Neural crest cell (in vitro differentiated cells): ENCODE results near the gene PSMB2. TPM values are rescaled to one million over a fixed set of nuclear protein-coding genes. Genes with fewer than 3 reads are reported as not detected.

Source experiments
- DNase-seq: peaks from one replicate; pipeline ENCODE4 v3.0.0; 2021; ENCODE audit warnings: low read depth, mixed read lengths, low spot score
- H3K27ac Mint-ChIP-seq: one replicate; pipeline ENCODE4 v1.8.0; 2021; ENCODE audit warnings: mild to moderate bottlenecking, mixed read lengths; ENCODE audit not compliant: unreplicated experiment
- H3K27me3 Mint-ChIP-seq: 2 replicates; pipeline ENCODE4 v1.8.0; 2021; ENCODE audit warnings: low read depth, mild to moderate bottlenecking, mixed read lengths
- H3K36me3 Mint-ChIP-seq: 2 replicates; pipeline ENCODE4 v1.8.0; 2021; ENCODE audit warnings: low read depth, mild to moderate bottlenecking, mixed read lengths
- H3K4me1 Mint-ChIP-seq: 2 replicates; pipeline ENCODE4 v1.8.0; 2021; ENCODE audit warnings: mixed read lengths
- H3K4me3 Mint-ChIP-seq: one replicate; pipeline ENCODE4 v1.8.0; 2021; ENCODE audit warnings: mild to moderate bottlenecking, mixed read lengths
- H3K9me3 Mint-ChIP-seq: 2 replicates; pipeline ENCODE4 v1.8.0; 2021; ENCODE audit warnings: mixed read lengths
- CTCF ChIP-seq: fragments of 200-600 bp; sonication (generic); conservative IDR thresholded peaks from 2 replicates; pipeline ENCODE4 v1.5.0; 2021; ENCODE audit warnings: antibody characterized with exemption, mild to moderate bottlenecking
- total RNA-seq: library from RNA; stranded (reverse); gene quantifications from 2 replicates; pipeline ENCODE4 v1.2.1, GENCODE V29; 2021

Gene PSMB2
- total RNA-seq, 1 donor from 2014 or later, result 104 TPM

- H3K27ac Mint-ChIP-seq, result no peak overlapping the region
- DNase-seq, result no peak
- peaks cover 9% of the 10 kb centered on the region for H3K36me3 Mint-ChIP-seq
- no peaks in the 10 kb centered on the region for H3K4me1 Mint-ChIP-seq
- H3K4me3 Mint-ChIP-seq, result no peak overlapping the region
- H3K9me3 Mint-ChIP-seq, result no peaks in the 10 kb centered on the region
- TF ChIP-seq CTCF, result no peak
- no peaks in the 10 kb centered on the region for H3K27me3 Mint-ChIP-seq
Observed at GRCh38 chr1:35631396-35631795, 9.9 kb downstream of the PSMB2 start.

GRCh38 chr1:35629051-35629450 is 12.3 kb downstream of the PSMB2 start:
- no peaks in the 10 kb centered on the region for H3K4me1 Mint-ChIP-seq
- H3K9me3 Mint-ChIP-seq, result no peaks in the 10 kb centered on the region
- no peak overlapping the region for H3K4me3 Mint-ChIP-seq
- TF ChIP-seq CTCF, result no peak
- no peaks in the 10 kb centered on the region for H3K27me3 Mint-ChIP-seq
- peaks cover 7% of the 10 kb centered on the region for H3K36me3 Mint-ChIP-seq
- DNase-seq, result no peak
- H3K27ac Mint-ChIP-seq, result no peak overlapping the region

GRCh38 chr1:35623832-35624231 is 17.5 kb downstream of the PSMB2 start:
- DNase-seq, result no peak
- no peaks in the 10 kb centered on the region for H3K27me3 Mint-ChIP-seq
- H3K27ac Mint-ChIP-seq, result no peak overlapping the region
- no peak overlapping the region for H3K4me3 Mint-ChIP-seq
- H3K9me3 Mint-ChIP-seq, result no peaks in the 10 kb centered on the region
- no peaks in the 10 kb centered on the region for H3K4me1 Mint-ChIP-seq
- H3K36me3 Mint-ChIP-seq, result no peaks in the 10 kb centered on the region
- no peak for TF ChIP-seq CTCF

GRCh38 chr1:35622510-35623178 is 18.7 kb downstream of the PSMB2 start:
- no peak overlapping the region for H3K4me3 Mint-ChIP-seq
- H3K27me3 Mint-ChIP-seq, result no peaks in the 10 kb centered on the region

GRCh38 chr1:35619237-35620121 is 21.8 kb downstream of the PSMB2 start:
- no peak for TF ChIP-seq CTCF
- H3K4me3 Mint-ChIP-seq, result no peak overlapping the region
- H3K36me3 Mint-ChIP-seq, result peaks cover 6% of the 10 kb centered on the region
- H3K9me3 Mint-ChIP-seq, result no peaks in the 10 kb centered on the region
- no peak for DNase-seq
- H3K27ac Mint-ChIP-seq, result no peak overlapping the region
- peaks cover 5% of the 10 kb centered on the region for H3K4me1 Mint-ChIP-seq
- H3K27me3 Mint-ChIP-seq, result no peaks in the 10 kb centered on the region

More at GRCh38 chr1:35622510-35623178, 18.7 kb downstream of the PSMB2 start:
- Mint-ChIP-seq H3K36me3 (peaks cover 6% of the 10 kb centered on the region), H3K4me1 (no peaks in the 10 kb centered on the region), H3K27ac (no peak overlapping the region), H3K9me3 (no peaks in the 10 kb centered on the region)
- no peak for DNase-seq
- TF ChIP-seq CTCF, result no peak
